Spleen (tissue), 7 donors: ENCODE measurements around the gene PRICKLE1.

Source experiments
- POLR2A ChIP-seq, 3 donors: fragments of 450-650 bp; IDR thresholded peaks; one replicate each; pipeline ENCODE4 v1.5.1; 2017; ENCODE audit warnings: antibody characterized with exemption in 3 of 3, mild to moderate bottlenecking in 1 of 3
- POLR2AphosphoS5 ChIP-seq, 3 donors: sonication (generic); formaldehyde crosslinking; IDR thresholded peaks; one replicate each; pipeline ENCODE4 v1.5.1; 2017; ENCODE audit warnings: antibody characterized with exemption in 3 of 3
- TF ChIP-seq, protein P1 (sequence below), 11 experiments: fragments of 200-600 bp in 7 of 11; fragments of 450-650 bp in 4 of 11; sonication (generic) in 4 of 11; IDR thresholded peaks in 8 of 11; conservative IDR thresholded peaks in 3 of 11; 1 replicate in 7 of 11; 2 replicates in 4 of 11; pipeline versions ENCODE4 v1.4.0 to v1.8.0; 2016 to 2021; ENCODE audit warnings: antibody characterized with exemption in 11 of 11, inconsistent platforms in 4 of 11, mild to moderate bottlenecking in 1 of 11
- donor health status: DM: no; HTN: no; CAD: no; lungs with moderate emphysema.
- donor health status: DM: no; HTN: no; CAD: no.
- donor health status: DM: no; HTN: no; CAD: no.

DNA sequence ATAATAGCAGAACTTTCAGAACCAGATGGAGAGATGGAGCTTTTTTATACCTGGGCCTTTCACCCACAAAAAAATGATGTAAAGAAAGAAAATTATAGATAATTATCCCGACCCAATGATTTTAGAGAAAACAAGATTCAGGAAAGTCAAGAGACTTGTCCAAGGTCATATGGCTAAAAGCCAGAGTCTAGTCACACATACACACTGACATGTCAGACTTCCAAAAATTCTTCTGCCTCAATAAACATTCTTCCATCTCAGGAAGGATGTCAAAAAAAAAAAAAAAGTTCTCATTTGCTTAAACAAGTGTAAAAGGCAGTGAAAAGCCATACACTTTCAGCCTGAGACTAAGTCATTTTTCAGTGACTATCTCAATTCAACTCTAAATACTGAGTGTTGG lies 116.0 kb downstream of the PRICKLE1 start:
- TF ChIP-seq POLR2A (IDR thresholded peaks at IDR 0.05), result no peak
- TF ChIP-seq, protein P1, sequence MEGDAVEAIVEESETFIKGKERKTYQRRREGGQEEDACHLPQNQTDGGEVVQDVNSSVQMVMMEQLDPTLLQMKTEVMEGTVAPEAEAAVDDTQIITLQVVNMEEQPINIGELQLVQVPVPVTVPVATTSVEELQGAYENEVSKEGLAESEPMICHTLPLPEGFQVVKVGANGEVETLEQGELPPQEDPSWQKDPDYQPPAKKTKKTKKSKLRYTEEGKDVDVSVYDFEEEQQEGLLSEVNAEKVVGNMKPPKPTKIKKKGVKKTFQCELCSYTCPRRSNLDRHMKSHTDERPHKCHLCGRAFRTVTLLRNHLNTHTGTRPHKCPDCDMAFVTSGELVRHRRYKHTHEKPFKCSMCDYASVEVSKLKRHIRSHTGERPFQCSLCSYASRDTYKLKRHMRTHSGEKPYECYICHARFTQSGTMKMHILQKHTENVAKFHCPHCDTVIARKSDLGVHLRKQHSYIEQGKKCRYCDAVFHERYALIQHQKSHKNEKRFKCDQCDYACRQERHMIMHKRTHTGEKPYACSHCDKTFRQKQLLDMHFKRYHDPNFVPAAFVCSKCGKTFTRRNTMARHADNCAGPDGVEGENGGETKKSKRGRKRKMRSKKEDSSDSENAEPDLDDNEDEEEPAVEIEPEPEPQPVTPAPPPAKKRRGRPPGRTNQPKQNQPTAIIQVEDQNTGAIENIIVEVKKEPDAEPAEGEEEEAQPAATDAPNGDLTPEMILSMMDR (IDR thresholded peaks at IDR 0.05 in 8 of 11, conservative IDR thresholded peaks at IDR 0.05 in 3 of 11), result no peak
- TF ChIP-seq POLR2AphosphoS5 (IDR thresholded peaks at IDR 0.05), result no peak
